ENCODE measurements around the gene POMGNT1. TPM values are rescaled to one million over a fixed set of nuclear protein-coding genes. Genes with fewer than 3 reads are reported as not detected.

POMGNT1 gene
- total and polyA plus RNA-seq, 8 donors: 2.9 to 47.3 (median 36.2) TPM

DNA sequence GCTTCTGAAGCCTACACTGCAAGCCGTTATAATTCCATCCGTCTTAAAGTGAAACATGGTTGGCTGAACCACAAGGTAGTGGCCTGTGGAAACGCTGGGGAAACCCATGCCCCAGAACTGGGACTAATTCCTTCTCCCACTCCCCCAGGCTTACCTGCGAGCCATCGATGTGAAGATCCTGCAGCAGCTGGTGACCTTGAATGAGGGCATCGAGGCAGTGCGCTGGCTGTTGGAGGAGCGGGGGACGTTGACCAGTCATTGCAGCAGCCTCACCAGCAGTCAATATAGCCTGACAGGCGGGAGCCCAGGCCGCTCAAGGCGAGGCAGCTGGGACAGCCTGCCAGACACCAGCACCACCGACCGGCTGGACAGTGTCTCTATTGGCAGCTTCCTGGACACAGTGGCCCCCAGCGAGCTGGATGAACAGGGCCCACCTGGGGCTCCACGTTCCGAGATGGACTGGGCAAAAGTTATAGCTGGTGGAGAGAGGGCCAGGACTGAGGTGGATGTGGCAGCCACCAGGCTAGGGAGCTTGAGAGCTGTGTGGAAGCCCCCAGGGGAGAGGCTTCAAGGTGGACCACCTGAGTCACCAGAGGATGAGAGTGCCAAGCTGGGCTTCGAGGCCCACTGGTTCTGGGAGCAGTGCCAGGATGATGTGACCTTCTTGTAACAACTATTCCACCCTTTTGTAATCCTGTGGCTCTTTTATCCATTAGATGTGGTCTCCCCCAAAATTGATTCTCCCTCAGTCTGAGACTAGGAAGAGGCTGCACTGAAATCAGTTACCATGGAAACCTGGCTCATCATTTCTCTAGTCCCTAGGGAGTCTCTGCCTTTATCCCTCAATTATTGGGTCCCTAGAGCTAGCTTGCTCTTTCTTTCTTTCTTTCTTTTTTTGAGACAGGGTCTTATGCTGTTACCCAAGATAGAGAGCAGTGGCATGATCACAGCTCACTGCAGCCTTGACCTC lies 21.6 kb upstream of the POMGNT1 start:
- H3K27me3 ChIP-seq: no peaks in the 10 kb centered on the region
- TF ChIP-seq POLR2AphosphoS5 (IDR thresholded peaks at IDR 0.05): no peak
- no peak for TF ChIP-seq POLR2A (IDR thresholded peaks at IDR 0.05)
- no peak for TF ChIP-seq CTCF (IDR thresholded peaks at IDR 0.05)
- TF ChIP-seq EP300 (IDR thresholded peaks at IDR 0.05): no peak
- intact Hi-C loops (cut with DNase I; ENCODE audit: low total_unique reads): no loop called here
- H3K4me1 ChIP-seq: peaks cover 0 to 10% (median 5%) of the 10 kb centered on the region in 4 donors
- DNase-seq: no peak
- no peak overlapping the region for H3K27ac ChIP-seq
- H3K4me3 ChIP-seq: no peak overlapping the region
- H3K36me3 ChIP-seq: peaks cover 0 to 10% (median 3%) of the 10 kb centered on the region in 4 donors
- H3K9me3 ChIP-seq: no peaks in the 10 kb centered on the region
- whole genome bisulfite sequencing, 5 donors: 71 to 88% (median 81%) methylated on average over 11 to 18 of the region's 18 CpGs

GRCh38 chr1:46218443-46218842 lies 20.2 kb upstream of the POMGNT1 start:
- no peak overlapping the region for H3K27ac ChIP-seq
- no peaks in the 10 kb centered on the region for H3K27me3 ChIP-seq
- TF ChIP-seq EP300 (IDR thresholded peaks at IDR 0.05) (no peak), POLR2A (IDR thresholded peaks at IDR 0.05) (no peak), POLR2AphosphoS5 (IDR thresholded peaks at IDR 0.05) (no peak), CTCF (IDR thresholded peaks at IDR 0.05) (no peak)
- H3K36me3 ChIP-seq: peaks cover 0 to 10% (median 3%) of the 10 kb centered on the region in 4 donors
- 68 to 86% (median 74%) methylated on average over 8 of the region's 8 CpGs for WGBS, 5 donors
- intact Hi-C loops (cut with DNase I; ENCODE audit: low total_unique reads): no loop called here
- no peak for DNase-seq
- H3K9me3 ChIP-seq: no peaks in the 10 kb centered on the region
- no peak overlapping the region for H3K4me3 ChIP-seq
- peaks cover 0 to 5% (median 2%) of the 10 kb centered on the region in 4 donors for H3K4me1 ChIP-seq

DNA sequence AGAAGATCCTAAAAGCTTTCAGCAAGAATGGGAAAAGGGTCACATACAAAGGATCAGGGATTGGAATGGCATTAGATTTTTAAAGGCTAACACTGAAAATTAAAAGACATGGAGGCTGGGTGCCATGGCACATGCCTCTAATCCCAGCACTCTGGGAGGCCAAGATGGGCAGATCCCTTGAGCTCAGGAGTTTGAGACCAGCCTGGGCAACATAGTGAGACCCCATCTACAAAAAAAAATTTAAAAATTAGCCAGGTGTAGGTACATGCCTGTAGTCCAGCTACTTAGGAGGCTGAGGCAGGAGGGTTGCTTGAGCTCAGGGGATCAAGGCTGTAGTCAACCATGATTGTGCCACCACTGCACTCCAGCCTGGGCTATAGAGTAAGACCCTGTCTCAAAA lies 17.3 kb upstream of the POMGNT1 start:
- intact Hi-C loops (cut with DNase I; ENCODE audit: low total_unique reads): no loop called here
- no peak for DNase-seq
- H3K27me3 ChIP-seq: no peaks in the 10 kb centered on the region
- no peaks in the 10 kb centered on the region for H3K4me1 ChIP-seq
- no peak overlapping the region for H3K27ac ChIP-seq
- H3K4me3 ChIP-seq: no peak overlapping the region
- H3K36me3 ChIP-seq: peaks cover 0 to 10% (median 3%) of the 10 kb centered on the region in 4 donors
- TF ChIP-seq POLR2AphosphoS5 (IDR thresholded peaks at IDR 0.05) (no peak), POLR2A (IDR thresholded peaks at IDR 0.05) (no peak), EP300 (IDR thresholded peaks at IDR 0.05) (no peak), CTCF (IDR thresholded peaks at IDR 0.05) (no peak)
- no peaks in the 10 kb centered on the region for H3K9me3 ChIP-seq

DNA sequence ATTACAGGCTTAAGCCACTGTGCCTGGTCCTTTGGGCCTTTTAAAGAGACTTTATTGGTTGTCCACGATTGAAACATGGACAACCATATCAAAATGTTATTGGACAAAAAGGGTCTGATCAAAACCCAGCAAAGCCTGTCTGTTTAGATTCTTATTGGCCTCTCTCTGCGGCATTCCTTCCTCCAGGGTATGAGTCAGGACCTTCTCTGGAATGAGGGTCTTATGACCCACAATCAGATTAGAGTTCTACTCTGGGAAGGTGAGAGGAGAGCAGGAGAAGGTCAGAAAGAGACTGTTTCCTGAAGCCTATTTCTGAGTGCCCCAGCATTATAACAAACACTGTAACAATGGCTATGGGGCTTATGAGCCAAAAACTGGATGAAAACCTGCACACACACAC lies 12.8 kb upstream of the POMGNT1 start:
- H3K9me3 ChIP-seq: no peaks in the 10 kb centered on the region
- H3K27ac ChIP-seq: no peak overlapping the region
- H3K4me3 ChIP-seq: no peak overlapping the region
- DNase-seq: no peak
- H3K36me3 ChIP-seq: no peaks in the 10 kb centered on the region
- intact Hi-C loops (cut with DNase I; ENCODE audit: low total_unique reads): no loop called here
- no peak for TF ChIP-seq POLR2AphosphoS5 (IDR thresholded peaks at IDR 0.05)
- 51 to 64% (median 57%) methylated on average over 2 of the region's 2 CpGs for WGBS, 5 donors
- H3K4me1 ChIP-seq: peaks cover 0 to 3% (median 2%) of the 10 kb centered on the region in 4 donors
- H3K27me3 ChIP-seq: no peaks in the 10 kb centered on the region

DNA sequence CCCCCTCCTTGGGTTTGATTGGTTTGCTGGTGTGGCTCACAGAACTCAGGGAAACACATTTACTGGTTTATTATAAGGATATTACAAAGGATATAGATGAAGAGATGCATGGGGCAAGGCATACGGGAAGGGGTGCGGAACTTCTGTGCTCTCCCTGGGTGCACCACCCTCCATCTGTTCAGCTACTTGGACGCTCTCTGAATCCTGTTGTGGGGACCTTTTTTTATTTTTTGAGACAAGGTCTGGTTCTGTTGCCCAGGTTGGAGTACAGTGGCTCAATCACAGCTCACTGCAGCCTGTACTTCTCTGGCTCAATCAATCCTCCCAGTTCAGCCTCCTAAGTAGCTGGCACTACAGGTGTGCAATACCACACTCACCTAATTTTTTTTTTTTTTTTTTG lies 12.3 kb upstream of the POMGNT1 start:
- Histone ChIP-seq H3K4me3 (no peak overlapping the region), H3K9me3 (no peaks in the 10 kb centered on the region), H3K36me3 (no peaks in the 10 kb centered on the region), H3K27ac (no peak overlapping the region), H3K4me1 (peaks cover 3 to 8% (median 7%) of the 10 kb centered on the region in 4 donors), H3K27me3 (no peaks in the 10 kb centered on the region)
- intact Hi-C loops (cut with DNase I; ENCODE audit: low total_unique reads): no loop called here
- no peak for TF ChIP-seq POLR2A (IDR thresholded peaks at IDR 0.05)
- no peak for TF ChIP-seq POLR2AphosphoS5 (IDR thresholded peaks at IDR 0.05)
- no peak for TF ChIP-seq CTCF (IDR thresholded peaks at IDR 0.05)
- no peak for TF ChIP-seq EP300 (IDR thresholded peaks at IDR 0.05)
- WGBS, 5 donors: 88 to 97% (median 91%) methylated on average over 3 of the region's 3 CpGs
- no peak for DNase-seq
